DMS 273 treated with DMSO at 0.1 percent for 48 hours (cell line): ENCODE data around the gene GARIN5A.
"Not testable (repeated sequence)": the region's sequence is repeated elsewhere in the genome, so short reads cannot be mapped to it uniquely, and the experiment has no call there.

Experiments
- DNase-seq: peaks from one replicate; lab custom pipeline; 2025; lab: John Stamatoyannopoulos, UW

The GARIN5A gene

DNA sequence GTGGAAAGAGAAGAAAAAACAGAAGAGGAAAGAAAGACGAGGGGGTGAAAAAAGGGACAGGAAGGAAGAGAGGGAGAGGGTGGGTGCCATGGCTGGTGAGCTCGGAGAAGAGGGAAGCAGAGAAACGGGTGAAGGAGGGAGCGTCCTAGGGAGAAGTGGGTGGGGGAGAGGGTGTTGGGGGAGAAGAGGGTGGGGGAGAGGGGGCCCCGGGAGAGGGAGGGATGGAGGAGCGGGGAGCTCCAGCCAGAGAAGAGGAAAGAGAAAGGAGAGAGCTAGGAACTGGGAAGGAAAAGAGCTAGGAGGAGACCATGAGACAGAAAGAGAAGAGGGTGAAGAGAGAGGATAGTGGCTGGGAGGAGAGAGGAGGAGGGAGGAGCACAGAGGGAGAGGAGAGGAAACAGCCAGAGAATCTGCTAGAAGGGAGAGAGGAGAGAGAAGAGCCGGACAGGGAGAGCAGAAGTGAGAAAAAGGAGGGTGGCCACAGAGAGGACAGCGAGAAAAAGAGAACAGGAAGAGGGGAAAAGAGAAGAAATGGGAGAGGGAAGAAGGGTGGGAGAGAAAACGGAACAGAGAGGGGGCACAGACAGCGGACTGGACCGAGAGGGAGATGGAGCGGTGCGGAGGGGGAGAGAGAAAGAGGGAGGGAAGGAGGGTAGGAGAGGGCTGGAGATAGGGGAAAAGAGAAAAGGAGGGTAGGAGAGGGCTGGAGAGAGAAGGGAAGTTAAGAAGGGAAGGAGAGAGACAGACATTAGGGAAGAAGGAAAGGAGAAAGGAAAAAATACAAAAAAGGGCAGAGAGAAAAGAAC lies 11.9 kb upstream of the GARIN5A start:
- DNase-seq = no peak

DNA sequence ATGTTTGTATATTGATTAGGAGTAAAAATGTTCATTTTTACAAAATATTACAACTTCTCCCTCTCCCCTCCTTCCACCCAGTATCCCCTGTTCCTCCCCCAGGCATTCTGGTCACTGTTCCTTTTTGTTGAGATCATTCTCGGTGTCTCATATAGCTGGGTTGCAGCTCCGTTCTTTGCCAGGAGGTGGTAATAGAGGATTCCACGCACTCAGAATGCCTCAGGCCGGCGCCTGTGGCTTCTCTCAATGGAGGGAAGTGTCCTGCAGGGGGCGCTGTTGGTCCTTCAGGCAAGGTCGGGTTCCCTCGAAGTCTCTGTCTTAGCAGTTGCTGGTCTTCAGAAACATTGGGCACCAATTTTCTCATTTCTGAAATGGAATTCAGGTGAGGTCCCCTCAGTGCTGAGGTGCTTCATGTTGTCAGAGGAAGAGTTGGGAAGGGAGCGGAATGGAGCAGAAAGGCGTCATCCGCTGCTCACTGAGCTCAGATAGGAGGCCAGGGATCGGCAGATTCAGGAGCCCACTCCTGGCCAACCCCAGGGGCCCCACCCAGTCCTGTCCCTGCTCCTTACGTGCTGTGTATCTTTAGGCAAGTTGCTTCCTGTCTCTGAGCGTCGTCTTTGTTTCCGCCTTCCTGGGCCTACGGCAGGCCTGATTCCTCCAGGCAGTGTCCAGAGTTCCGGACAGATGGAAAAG lies 10.3 kb upstream of the GARIN5A start:
- peak; percentile 15 for DNase-seq

DNA sequence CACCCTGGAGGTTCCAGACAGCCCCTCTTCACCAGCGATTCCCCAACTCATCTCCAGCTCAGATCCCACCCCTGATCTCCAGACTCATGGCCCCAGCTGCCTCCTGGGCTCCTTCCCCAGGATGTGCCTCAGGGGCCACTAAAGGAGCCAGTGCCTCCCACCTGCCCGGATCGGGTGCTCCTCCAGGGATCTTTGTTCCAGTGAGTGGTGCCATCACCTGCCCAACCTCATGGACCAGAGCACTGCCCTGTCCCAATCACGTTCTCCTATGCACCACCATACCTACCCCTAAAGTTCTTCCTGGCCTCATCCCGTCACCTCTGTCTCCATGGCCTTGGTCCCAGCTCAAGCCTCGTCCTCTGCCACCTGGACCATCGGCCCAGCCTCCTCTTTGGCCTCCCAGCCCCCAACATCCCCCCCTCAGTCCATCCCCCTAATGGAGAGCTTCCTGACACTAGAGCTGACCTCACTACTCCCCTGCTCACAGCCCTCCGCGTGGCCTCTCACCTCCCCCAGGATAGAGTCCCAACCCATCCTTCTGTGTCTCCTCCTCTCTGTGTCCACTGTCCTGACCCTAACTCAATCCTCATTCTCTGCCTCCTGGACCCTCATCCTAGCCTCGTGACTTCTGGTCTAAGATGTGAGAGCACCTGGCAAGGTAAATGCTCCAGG lies 8.8 kb upstream of the GARIN5A start:
- no peak for DNase-seq

DNA sequence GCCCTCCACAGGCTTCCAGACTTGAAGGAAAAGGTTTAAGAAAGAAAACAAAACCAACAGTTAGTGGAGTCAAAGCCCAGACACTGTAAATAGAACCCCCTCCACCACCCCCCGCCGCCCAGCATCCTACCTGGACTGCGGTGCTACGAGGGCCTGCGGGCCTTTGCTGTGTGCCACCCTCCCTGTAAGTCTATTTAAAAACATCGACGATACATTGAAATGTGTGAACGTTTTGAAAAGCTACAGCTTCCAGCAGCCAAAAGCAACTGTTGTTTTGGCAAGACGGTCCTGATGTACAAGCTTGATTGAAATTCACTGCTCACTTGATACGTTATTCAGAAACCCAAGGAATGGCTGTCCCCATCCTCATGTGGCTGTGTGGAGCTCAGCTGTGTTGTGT lies 6.3 kb upstream of the GARIN5A start:
- no peak for DNase-seq

DNA sequence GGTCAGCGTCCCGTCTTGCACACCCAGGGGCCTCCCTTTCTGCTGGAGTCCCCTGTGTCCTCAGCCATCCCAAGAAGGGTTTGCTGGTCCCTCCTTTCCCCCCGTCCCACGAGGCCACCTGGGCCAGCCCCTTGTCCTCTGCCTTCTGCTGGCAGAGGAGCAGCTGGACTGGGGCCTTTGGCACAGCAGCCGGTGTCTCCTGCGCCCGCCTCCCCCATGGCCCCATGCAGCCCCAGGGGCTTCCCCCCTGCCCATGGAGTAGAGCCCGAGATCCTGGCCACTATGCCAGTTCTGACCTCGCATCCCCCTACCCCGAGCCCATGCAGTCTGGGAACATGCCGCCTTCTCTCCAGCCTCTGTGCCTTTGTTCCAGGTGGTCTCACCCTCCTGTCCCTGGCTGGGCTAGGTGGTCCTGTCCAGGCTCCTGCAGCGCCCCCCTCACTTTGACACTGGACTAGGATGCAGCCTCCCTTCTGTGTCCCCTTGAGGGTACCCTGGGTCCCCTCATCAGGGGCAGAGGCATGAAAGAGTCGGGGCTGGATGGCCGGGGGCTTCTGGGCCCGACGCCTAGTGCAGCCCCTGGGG lies 5.7 kb upstream of the GARIN5A start:
- no peak for DNase-seq

DNA sequence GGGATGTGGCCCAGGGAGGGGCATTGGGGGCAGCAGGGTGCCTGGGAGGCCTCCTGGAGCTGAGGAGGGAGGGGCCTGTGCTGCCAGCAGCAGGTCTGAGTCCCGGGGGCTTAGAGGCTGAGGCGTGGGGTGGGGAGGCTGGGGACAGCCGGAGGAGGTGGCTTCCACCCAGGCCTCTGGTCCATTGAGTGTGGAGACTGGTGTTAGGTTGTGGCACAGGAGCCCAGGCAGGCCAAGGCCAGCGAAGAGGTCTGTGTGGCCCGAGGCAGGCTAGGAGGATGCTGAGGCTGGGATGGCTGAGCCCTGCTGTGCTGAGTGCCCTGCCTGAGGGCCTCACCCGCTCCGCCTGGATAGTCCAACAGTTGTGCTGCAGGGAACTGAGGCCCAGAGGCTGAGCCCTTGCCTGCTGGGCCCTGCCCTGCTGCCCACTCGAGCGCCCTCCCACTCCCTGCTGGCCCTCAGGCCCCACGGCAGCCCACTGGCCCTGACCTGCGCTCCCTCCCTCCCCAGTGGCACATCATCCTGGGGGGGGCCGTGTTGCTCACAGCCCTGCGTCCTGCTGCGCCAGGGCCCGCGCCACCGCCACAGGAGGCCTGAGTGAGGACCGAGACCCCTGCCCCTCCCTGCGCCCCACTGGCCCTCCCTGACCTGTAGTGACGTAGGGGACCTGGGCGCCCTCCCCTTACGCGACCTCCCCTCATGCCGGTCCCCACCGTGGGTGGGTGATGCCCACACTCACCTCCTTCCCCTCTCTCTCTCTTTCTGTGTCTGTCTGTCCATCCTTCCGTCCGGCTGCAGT lies 4.9 kb upstream of the GARIN5A start:
- DNase-seq = no peak

DNA sequence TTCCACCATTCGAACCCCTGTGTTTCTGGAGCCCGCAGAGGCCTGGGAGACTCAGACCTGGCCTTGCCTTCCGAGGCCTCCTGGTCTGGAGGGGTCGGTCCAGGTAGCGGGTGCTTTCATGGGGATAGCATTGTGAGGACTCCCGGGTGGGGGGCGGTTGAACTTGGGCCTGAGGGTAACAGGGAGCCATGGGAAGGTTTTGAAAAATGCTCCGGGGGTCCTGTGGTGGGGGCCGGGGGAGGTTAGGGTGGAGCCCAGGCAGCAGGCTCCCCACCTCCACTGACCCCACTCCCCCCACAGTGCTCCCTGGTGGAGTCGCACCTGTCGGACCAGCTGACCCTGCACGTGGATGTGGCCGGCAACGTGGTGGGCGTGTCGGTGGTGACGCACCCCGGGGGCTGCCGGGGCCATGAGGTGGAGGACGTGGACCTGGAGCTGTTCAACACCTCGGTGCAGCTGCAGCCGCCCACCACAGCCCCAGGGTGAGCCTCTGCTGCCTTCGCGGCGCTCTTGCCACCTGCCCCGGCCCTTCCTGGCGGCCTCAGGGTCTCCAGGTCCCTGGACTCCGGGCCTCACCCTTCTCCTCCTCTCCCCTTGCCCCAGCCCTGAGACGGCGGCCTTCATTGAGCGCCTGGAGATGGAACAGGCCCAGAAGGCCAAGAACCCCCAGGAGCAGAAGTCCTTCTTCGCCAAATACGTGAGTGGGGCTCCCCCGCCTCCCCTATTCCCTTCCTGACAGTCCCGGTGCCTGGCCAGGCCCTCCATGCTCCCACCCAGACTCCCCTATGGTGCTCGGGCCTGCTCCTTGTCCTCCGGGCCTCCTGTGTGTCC lies 3.8 kb upstream of the GARIN5A start:
- DNase-seq = no peak

DNA sequence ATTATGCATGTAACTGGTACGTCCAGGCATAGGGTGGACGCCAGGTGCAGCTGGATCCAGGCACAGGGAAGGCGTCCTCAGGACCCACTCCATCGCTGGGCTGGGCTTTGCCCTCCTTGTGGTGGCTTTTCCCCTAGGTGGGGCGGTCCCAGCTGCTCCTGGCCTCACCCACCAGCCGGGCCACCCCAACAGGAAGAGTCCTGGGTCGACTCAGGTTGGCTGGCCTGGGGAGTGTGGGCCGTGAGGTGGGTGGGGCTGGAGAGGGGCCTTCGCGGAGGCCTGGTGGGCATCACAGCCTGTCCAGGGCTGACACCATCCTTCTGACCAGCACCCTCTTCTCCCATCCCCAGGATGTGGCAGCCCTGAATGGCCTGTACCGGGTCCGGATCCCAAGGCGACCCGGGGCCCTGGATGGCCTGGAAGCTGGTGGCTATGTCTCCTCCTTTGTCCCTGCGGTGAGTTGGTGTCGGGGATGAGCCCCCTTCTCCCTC lies 3.2 kb upstream of the GARIN5A start:
- no peak for DNase-seq

DNA sequence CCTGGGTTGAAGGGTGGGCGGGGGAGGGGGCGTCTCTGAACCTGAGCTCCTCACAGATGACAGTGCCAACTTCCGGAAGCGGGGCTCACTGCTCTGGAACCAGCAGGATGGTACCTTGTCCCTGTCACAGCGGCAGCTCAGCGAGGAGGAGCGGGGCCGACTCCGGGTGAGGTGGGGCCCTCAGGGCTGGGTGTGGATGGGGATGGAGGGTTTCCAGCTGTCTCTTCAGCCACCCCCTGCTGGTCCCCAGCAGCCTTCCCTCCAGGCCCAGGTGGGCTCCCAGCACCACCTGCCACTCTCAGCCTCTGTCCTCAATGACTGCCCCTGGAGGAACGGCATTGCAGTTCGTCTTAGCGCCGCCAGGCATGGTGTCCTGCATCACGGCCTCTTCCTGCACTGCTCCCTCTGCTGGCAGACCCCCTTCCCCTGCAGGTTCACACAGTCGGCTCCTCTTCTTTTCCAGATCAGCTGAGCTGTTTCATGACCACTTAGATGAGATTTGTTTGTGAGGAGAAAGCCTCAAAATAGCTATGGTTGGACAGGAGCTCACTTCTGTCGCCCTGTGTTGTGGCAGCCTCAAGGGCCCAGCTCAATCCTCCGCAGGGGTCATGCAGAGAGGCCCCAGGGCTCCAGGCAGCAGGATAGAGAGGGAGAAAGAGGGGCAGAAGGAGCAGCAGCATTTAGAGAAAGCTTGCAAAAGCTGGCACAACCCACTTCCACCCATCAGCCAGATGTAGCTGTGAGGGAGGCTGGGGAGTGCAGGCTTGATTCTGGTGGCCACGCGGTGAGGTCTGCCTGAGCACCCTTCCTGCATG lies 2.5 kb upstream of the GARIN5A start:
- no peak for DNase-seq

DNA sequence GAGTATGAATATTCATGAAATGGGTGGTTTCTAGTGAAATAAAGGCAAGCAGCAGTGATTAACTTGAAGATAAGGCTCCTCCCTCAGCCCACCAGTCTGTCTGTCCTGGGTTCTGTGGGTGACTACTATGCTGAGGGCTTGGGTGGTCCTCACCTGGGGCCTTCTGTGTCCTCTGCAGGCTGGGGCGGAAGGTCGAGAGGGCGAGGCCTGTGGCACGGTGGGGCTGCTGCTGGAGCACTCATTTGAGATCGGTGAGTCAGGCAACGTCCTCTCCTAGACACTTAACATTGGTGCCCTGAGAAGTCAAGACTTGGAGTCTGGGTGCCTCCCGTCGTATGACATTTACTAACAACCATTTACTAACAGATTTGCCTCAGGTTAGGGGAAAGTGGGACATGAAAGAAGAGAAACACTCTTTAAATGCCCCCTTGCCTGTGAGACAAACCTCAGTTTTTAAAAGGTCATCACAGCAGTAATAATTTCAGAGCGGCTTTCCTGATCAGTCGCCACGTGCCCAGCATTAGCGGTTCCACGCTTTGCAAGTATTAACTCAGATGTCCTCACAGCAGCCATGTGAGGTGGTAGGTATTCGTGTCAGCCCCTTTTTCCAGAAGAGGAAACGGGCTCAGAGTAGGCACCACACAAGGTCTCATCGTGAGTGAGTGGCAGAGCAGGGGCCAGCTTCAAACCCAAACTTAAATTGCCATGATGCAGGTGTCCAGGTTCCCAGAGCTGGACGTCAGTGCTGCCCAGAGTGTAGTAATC lies 1.3 kb upstream of the GARIN5A start:
- DNase-seq = no peak

DNA sequence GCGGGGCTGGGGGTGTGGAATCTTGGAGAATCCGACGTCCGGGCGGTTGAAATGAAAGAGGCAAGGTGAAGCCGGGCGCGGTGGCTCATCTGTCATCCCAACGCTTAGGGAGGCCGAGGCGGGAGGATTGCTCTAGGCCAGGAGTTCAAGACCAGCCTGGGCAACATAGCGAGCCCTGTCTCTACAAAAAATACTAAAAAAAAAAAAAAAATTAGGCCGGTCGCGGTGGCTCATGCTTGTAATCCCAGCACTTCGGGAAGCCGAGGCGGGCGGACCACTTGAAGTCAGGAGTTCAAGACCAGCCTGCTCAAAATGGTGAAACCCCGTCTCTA lies 225 bp upstream of the GARIN5A start:
- no peak for DNase-seq

DNA sequence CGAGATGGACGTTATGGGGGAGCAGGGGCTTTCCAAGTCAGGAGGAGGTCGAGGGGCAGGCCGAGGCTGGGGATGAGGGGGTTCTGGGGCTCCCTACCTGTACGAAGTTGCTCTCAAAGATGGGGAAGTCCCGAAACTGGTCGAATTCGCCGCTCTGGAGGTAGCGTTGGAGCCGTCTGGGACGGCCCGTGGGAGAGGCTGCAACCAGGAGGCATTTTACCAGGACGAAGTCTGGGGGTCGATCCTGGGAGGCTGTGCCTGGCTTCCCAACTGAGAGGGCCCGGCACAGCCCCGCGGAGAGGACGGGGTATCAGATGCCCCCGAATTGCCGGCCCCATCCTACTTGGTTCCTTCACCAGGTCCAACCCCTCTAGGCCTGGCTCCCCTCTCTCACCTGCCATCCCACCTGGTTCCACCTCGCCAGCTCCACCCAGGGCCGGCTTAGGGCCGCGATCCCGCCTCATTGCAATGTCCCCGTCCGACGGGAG lies 868 bp downstream of the GARIN5A start:
- no peak for DNase-seq

DNA sequence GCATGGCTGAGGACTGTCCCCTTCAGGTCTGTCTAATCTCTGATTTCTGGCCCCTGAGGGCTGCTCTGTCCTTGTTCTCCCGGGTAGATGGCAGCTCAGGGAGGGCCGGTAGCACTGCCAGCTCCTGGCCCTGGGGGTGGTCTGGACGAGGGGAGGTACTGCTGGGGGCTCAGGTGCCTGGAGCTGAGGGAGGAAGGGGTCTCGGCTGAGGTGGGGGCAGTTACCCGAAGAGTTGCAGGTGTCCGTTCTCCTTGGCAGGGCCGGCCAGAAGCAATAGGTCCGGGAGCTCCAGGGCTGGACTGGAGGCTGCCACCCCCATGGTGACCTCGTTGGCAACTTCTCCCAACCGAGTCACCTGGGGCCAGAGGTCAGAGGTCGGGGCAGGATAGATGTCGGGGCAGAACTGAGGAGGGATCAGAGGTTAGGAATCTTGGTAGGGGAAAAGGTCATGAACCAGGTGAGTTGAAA lies 1.5 kb downstream of the GARIN5A start:
- no peak for DNase-seq

DNA sequence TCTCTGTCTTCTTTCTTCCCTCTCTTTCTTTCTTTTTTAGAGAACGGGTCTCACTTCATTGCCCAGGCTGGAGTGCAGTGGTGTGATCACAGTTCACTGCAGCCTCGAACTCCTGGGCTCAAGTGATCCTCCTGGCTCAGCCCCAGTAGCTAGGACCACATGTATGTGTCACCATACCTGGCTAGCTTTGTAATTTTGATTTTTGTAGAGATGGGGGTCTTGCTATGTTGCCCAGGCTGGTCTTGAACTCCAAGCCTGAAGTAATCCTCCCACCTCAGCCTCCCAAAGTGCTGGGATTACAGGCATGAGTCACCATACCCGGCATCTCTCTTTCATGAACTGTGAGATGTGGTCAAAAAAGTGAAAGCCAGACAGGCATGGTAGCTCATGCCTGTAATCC lies 3.3 kb downstream of the GARIN5A start:
- DNase-seq = not testable (repeated sequence)

DNA sequence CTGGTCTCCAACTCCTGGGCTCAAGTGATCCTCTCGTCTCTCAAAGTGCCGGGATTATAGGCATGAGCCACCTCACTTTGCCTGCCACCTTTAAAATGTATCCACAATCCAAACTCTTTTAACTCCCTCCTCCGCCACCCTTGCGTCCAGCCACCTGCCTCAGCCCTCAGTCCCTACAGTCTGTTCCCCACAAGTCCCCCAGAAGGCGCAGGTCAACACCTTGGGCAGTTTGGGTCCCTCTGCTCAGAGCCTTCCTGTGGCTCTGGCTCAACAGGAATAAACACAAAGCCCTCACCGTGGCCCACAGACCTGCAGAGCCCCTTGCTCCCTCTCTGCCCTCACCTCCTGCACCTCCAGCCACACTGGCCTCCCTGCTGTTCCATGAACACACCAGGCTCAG lies 7.8 kb downstream of the GARIN5A start:
- DNase-seq = no peak

DNA sequence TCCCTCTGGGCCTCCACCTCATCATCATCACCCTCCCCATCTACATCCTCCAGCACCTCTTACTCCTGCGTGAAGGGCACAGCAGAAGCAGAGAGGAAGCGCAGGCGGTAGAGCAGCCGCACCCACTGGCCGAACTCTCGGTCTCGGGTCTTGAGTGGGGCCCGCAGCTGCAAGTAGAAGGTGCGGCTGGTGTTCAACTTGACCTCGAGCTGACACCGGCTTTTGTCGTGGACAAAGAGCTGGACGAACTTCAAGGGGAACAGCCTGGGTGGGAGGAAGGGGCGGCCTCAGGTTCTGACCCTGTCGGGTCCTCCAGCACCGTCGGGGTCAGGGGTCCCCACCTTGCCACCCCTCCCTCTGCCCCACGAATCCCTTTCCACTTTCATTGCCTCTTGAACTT lies 9.1 kb downstream of the GARIN5A start:
- DNase-seq = no peak

DNA sequence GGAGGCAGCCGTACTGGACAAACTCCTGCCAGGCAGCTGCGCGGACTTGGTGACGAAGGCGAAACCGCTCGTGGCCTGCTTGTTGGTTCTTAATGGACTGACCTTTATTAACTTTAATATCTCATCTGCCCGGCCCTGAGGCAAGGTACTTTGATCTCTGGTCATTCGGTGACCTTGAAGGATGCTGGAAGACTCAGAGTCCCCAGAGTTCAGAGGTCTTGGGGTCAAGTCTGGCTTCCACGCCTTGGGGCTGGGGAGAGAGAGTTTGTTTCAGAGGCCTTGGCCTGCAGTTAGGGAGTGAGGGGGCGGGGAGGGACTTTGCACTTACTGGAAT lies 10.0 kb downstream of the GARIN5A start:
- no peak for DNase-seq

DNA sequence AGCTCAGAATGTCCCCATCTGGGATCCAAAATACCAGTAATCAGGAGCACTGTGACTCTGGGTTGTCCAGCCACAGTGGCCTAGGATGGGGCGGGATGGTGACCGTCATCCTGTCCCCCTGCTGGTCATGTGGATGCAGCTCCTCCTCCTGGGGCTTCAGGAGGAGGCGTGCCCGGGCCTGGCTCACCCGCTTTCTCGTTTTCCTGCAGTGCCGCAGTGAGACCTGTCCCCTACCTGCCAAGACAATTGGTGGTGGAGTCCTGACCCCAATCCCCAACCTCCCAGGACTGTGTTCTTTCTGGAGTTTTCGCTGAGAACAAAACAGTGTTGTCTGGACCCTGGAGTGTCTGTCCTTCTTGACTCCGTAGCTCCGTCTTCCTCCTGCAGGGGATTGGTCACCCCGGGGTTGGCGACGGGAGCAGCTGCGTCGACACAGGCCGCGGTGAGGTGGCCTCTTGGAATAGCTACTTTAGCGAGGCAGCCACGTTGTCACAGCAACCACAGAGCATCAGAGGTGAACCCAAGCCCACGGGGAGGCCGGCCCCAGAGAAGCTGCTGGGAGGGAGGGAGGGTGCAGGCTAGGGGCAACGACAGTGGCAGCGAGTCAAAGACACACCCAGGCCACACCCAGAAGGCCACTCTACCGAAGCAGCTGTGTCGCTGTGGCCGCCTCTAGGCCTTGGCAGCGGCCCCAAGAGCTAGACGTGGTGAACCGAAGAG lies 10.5 kb downstream of the GARIN5A start:
- no peak for DNase-seq

DNA sequence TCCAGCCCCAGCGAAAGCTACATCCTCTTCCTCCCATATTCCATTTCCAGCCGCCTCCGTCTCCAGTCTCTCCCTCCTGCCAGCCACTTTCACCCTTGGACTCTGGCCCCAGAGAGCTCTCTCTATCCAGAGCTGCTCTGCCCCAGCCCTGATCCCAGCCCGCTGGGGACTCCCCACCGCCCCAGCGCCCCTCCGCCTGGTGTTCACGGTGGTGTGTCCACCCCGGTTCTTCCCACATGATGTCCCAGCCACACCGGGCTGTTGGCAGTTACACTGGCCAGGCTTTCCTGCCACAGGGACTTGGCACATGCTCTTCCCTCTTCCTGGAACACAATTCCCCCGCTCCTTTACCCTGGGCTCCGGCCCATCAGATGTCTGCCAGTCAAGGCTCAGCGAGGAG lies 11.6 kb downstream of the GARIN5A start:
- no peak for DNase-seq
